ENCODE measurements around the gene KXD1.

Gene KXD1

GRCh38 chr19:18611327-18612050, 53.8 kb downstream of the KXD1 start:
- no peak for DNase-seq (ENCODE audit: low read depth)
- no peak overlapping the region for H3K4me3 ChIP-seq (ENCODE audit: low read depth, low read length)
- TF ChIP-seq CTCF (IDR thresholded peaks at IDR 0.05; ENCODE audit: insufficient read depth, low read depth, low read length, missing control alignments): no peak

GRCh38 chr19:18612051-18612771, 54.5 kb downstream of the KXD1 start:
- no peak for DNase-seq (ENCODE audit: low read depth)
- no peak overlapping the region for H3K4me3 ChIP-seq (ENCODE audit: low read depth, low read length)
- TF ChIP-seq CTCF (IDR thresholded peaks at IDR 0.05; ENCODE audit: insufficient read depth, low read depth, low read length, missing control alignments): no peak

GRCh38 chr19:18612772-18613588, 55.3 kb downstream of the KXD1 start, which contains the start of gene TMEM59L:
Gene TMEM59L (plus strand): TSS chr19:18612870. CDS start chr19:18612959, 89 bp downstream.
- H3K4me3 ChIP-seq (ENCODE audit: low read depth, low read length): no peak within 1 kb of the TSS
- DNase-seq (ENCODE audit: low read depth): no peak
- TF ChIP-seq CTCF (IDR thresholded peaks at IDR 0.05; ENCODE audit: insufficient read depth, low read depth, low read length, missing control alignments): no peak

GRCh38 chr19:18613589-18614234, 56.0 kb downstream of the KXD1 start:
- no peak for DNase-seq (ENCODE audit: low read depth)
- TF ChIP-seq CTCF (IDR thresholded peaks at IDR 0.05; ENCODE audit: insufficient read depth, low read depth, low read length, missing control alignments): no peak
- H3K4me3 ChIP-seq (ENCODE audit: low read depth, low read length): no peak overlapping the region

- no peak overlapping the region for H3K4me3 ChIP-seq (ENCODE audit: low read depth, low read length)
- DNase-seq (ENCODE audit: low read depth): no peak
- no peak for TF ChIP-seq CTCF (IDR thresholded peaks at IDR 0.05; ENCODE audit: insufficient read depth, low read depth, low read length, missing control alignments)
Observed at GRCh38 chr19:18616023-18616422, 58.4 kb downstream of the KXD1 start.

- DNase-seq (ENCODE audit: low read depth): no peak
- no peak overlapping the region for H3K4me3 ChIP-seq (ENCODE audit: low read depth, low read length)
- TF ChIP-seq CTCF (IDR thresholded peaks at IDR 0.05; ENCODE audit: insufficient read depth, low read depth, low read length, missing control alignments): no peak
Observed at GRCh38 chr19:18617562-18617961, 59.9 kb downstream of the KXD1 start.

All from GM12865 (cell line).